ENCODE results near the gene RAD21L1. TPM values are rescaled to one million over a fixed set of nuclear protein-coding genes. Genes with fewer than 3 reads are reported as not detected.
"Not testable (repeated sequence)": the region's sequence is repeated elsewhere in the genome, so short reads cannot be mapped to it uniquely, and the experiment has no call there.

RAD21L1 gene
- total RNA-seq, 2 experiments from 2014 or later: 0.18 TPM; not detected in 1

DNA sequence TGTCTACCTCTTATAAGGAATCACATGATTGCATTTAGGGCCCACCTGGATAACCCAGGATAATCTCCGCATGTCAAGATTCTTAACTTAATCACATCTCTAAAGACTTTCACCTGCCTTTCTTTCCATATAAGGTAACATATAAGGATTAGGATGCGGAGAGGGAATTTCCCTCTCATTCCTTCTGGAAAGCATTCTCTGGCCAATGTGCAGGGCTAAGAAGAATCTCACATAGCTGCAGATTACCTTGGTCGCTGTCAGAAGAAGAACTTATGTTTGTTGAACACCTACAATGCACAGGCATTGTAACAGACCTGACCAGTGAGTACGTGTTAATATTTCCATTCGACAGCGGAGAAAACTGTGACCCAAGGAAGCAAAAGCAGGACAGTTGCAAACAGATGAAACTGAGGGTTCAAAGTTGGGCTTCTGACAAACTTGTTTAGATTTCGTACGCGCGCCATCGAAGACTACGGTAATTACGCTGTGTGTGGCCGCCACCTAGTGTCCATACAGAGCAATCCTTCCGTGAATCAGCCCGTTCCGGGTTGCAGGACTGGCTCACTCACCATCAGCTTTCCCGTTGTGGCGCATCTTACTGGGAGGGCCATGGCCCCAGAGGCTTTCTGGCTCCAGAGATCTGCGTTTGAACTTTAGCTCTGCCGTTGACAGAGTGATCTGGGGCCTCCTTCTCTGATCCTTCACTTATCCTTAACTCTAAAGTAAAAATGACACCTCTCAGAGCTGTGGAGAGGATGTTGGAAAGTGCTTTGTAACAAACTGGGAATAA is 13.0 kb upstream of the RAD21L1 start:
- peaks cover 34% of the 10 kb centered on the region for H3K4me1 Mint-ChIP-seq (ENCODE audit: low read depth)
- ATAC-seq: peak; percentile 95
- CTCF ChIA-PET: interaction anchor here (0.6 to 5.0 kb wide), 33 partner anchors 9 to 409 kb away, joined by 3 to 29 read pairs (median 4); partner anchors contain the start of genes C20orf202, FAM110A, NSFL1C and PSMF1
- no peak overlapping the region for H3K27ac Mint-ChIP-seq
- no peaks in the 10 kb centered on the region for H3K36me3 Mint-ChIP-seq (ENCODE audit: low read depth)
- no peak overlapping the region for H3K4me3 Mint-ChIP-seq
- POLR2A ChIA-PET: interaction anchor here (0.6 to 0.7 kb wide), 2 partner anchors 37 to 223 kb away, joined by 3 read pairs; no protein-coding TSS in a partner anchor
- peak; percentile 84 for DNase-seq
- H3K27me3 Mint-ChIP-seq (ENCODE audit: low read depth): peaks cover 27% of the 10 kb centered on the region
- H3K9me3 Mint-ChIP-seq (ENCODE audit: insufficient read depth): no peaks in the 10 kb centered on the region

GRCh38 chr20:1214838-1215261 is 11.0 kb upstream of the RAD21L1 start:
- H3K27ac Mint-ChIP-seq: no peak overlapping the region
- ChIA-PET CTCF (interaction anchor here (1.0 to 5.0 kb wide), 6 partner anchors 12 to 289 kb away, joined by 3 to 29 read pairs (median 11); partner anchors contain the start of gene RAD21L1), POLR2A (no interaction called here)
- H3K4me3 Mint-ChIP-seq: no peak overlapping the region
- no peak for ATAC-seq
- no peaks in the 10 kb centered on the region for H3K36me3 Mint-ChIP-seq (ENCODE audit: low read depth)
- DNase-seq: no peak
- no peaks in the 10 kb centered on the region for H3K9me3 Mint-ChIP-seq (ENCODE audit: insufficient read depth)
- H3K27me3 Mint-ChIP-seq (ENCODE audit: low read depth): peaks cover 28% of the 10 kb centered on the region
- peaks cover 34% of the 10 kb centered on the region for H3K4me1 Mint-ChIP-seq (ENCODE audit: low read depth)

GRCh38 chr20:1215386-1216170 is 10.3 kb upstream of the RAD21L1 start:
- Mint-ChIP-seq H3K36me3 (ENCODE audit: low read depth) (no peaks in the 10 kb centered on the region), H3K4me1 (ENCODE audit: low read depth) (peaks cover 34% of the 10 kb centered on the region), H3K4me3 (peak overlapping the region; percentile 35), H3K27ac (peak overlapping the region; percentile 82), H3K27me3 (ENCODE audit: low read depth) (peaks cover 28% of the 10 kb centered on the region), H3K9me3 (ENCODE audit: insufficient read depth) (no peaks in the 10 kb centered on the region)
- POLR2A ChIA-PET: no interaction called here
- CTCF ChIA-PET: interaction anchor here (1.5 to 5.0 kb wide), 2 partner anchors 11 to 288 kb away, joined by 4 to 20 read pairs; partner anchors contain the start of gene RAD21L1
- DNase-seq: peak; percentile 45
- peak; percentile 70 for ATAC-seq

GRCh38 chr20:1216527-1217427 is 9.1 kb upstream of the RAD21L1 start:
- H3K9me3 Mint-ChIP-seq (ENCODE audit: insufficient read depth); DNase-seq; H3K27ac Mint-ChIP-seq; POLR2A ChIA-PET; H3K36me3 Mint-ChIP-seq (ENCODE audit: low read depth); H3K4me3 Mint-ChIP-seq; ATAC-seq: not testable (repeated sequence)
- CTCF ChIA-PET: interaction anchor here (0.6 kb wide), 1 partner anchor 9 kb away, joined by 3 read pairs; the partner anchor contains the start of gene RAD21L1
- Mint-ChIP-seq H3K27me3 (ENCODE audit: low read depth) (peaks cover 27% of the 10 kb centered on the region), H3K4me1 (ENCODE audit: low read depth) (peaks cover 34% of the 10 kb centered on the region)

DNA sequence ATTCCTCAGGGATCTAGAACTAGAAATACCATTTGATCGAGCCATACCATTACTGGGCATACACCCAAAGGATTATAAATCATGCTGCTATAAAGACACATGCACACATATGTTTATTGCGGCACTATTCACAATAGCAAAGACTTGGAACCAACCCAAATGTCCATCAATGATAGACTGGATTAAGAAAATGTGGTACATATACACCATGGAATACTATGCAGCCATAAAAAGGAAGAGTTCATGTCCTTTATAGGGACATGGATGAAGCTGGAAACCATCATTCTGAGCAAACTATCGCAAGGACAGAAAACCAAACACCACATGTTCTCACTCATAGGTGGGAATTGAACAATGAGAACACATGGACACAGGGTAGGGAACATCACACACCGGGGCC is 3.1 kb upstream of the RAD21L1 start:
- ATAC-seq; POLR2A ChIA-PET; H3K27ac Mint-ChIP-seq; CTCF ChIA-PET; H3K36me3 Mint-ChIP-seq (ENCODE audit: low read depth); H3K9me3 Mint-ChIP-seq (ENCODE audit: insufficient read depth); DNase-seq; H3K4me3 Mint-ChIP-seq: not testable (repeated sequence)
- Mint-ChIP-seq H3K4me1 (ENCODE audit: low read depth) (peaks cover 11% of the 10 kb centered on the region), H3K27me3 (ENCODE audit: low read depth) (peaks cover 42% of the 10 kb centered on the region)

DNA sequence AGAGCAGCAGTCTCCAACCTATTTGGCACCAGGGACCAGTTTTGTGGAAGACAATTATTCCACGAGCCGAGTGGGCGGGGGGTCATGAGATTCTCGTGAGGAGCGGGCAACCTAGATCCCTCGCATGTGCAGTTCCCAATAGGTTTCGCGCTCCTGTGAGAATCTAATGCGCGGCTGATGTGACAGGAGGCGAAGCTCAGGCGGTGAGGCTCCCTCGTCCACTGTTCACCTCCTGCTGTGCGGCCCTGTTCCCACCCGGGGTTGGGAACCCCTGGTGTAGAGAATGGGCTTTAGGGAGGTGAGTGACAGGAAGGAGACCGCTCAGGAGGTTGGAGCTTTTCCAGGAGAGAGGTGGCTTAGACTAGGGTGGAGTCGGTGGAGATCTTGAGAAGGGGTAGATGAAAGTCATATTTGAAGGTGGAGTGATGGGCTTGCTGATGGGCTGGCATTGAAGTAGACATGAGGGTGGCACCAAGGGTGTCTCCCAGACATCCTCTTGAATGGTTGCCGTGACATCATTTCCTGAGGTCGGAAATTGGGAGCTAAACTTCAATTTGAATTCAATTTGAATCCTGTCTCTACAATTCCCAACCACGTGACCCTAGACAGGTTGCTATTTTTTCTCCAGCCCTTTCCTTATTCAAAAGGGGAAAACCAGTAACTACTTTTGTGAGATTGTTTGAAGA is 1.5 kb upstream of the RAD21L1 start:
- no peaks in the 10 kb centered on the region for H3K36me3 Mint-ChIP-seq (ENCODE audit: low read depth)
- ChIA-PET POLR2A (no interaction called here), CTCF (no interaction called here)
- no peaks in the 10 kb centered on the region for H3K9me3 Mint-ChIP-seq (ENCODE audit: insufficient read depth)
- ATAC-seq (no peak), DNase-seq (no peak)
- H3K27ac Mint-ChIP-seq: no peak overlapping the region
- H3K27me3 Mint-ChIP-seq (ENCODE audit: low read depth): peaks cover 38% of the 10 kb centered on the region
- H3K4me3 Mint-ChIP-seq: peak overlapping the region; percentile 1
- H3K4me1 Mint-ChIP-seq (ENCODE audit: low read depth): peaks cover 11% of the 10 kb centered on the region

DNA sequence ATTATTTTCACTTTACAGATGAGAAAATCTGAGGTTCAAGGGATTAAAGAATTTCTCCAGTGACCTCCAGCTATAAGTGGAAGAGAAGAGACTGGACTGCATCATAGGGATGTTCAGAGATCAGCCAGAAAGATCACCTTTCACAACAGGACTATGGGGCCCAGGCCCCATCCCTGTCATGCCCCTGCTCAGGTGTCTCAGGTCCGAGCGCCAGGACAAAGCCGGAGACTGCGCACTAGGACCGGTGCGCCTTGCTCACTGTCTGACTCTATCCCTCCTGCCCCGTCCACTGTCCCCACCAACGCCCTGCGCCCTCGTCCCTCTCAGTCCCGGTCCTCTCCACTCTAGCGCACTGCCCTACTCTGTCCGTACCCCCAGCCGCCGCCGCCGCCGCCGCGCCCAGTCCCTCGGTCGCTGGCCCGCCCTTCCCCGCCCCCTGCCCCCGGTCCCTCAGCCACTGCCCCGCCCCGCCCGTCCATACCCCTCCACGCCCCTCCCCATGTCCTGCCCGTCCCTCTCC is 521 bp upstream of the RAD21L1 start:
- POLR2A ChIA-PET: interaction anchor here (0.6 kb wide), 1 partner anchor 76 kb away, joined by 3 read pairs; no protein-coding TSS in a partner anchor
- Mint-ChIP-seq H3K4me1 (ENCODE audit: low read depth) (peaks cover 11% of the 10 kb centered on the region), H3K27me3 (ENCODE audit: low read depth) (peaks cover 40% of the 10 kb centered on the region), H3K27ac (no peak overlapping the region), H3K36me3 (ENCODE audit: low read depth) (no peaks in the 10 kb centered on the region), H3K9me3 (ENCODE audit: insufficient read depth) (no peaks in the 10 kb centered on the region), H3K4me3 (peak overlapping the region; percentile 64)
- CTCF ChIA-PET: interaction anchor here (1.0 to 4.0 kb wide), 2 partner anchors 12 to 213 kb away, joined by 3 to 20 read pairs; no protein-coding TSS in a partner anchor
- ATAC-seq (peak; percentile 67), DNase-seq (no peak)

DNA sequence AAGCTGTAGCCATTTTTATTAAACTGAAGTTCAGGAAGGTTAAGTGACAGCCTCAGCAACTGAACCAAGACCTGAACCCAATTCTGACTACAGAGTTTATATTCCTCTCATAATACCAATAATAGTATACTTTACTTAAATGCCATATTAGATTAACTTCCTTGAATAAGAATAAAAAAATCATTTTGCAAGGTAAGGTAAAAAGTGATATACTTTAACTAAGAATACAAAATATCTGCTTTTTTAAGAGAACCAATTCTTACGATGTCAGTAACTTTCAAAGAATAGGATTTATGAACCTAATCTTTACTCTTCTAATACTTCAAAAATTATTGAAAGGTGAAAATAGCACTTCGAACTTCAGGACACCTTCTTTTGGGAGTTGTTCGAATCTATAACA is 3.7 kb downstream of the RAD21L1 start:
- ChIA-PET CTCF (interaction anchor here (0.9 kb wide), 1 partner anchor 25 kb away, joined by 3 read pairs; no protein-coding TSS in a partner anchor), POLR2A (no interaction called here)
- Mint-ChIP-seq H3K36me3 (ENCODE audit: low read depth) (no peaks in the 10 kb centered on the region), H3K27ac (no peak overlapping the region), H3K9me3 (ENCODE audit: insufficient read depth) (no peaks in the 10 kb centered on the region), H3K27me3 (ENCODE audit: low read depth) (peaks cover 31% of the 10 kb centered on the region), H3K4me3 (no peak overlapping the region), H3K4me1 (ENCODE audit: low read depth) (peaks cover 16% of the 10 kb centered on the region)
- no peak for DNase-seq
- ATAC-seq: no peak

GRCh38 chr20:1232286-1233111 is 6.7 kb downstream of the RAD21L1 start:
- CTCF ChIA-PET: no interaction called here
- Mint-ChIP-seq H3K9me3 (ENCODE audit: insufficient read depth) (no peaks in the 10 kb centered on the region), H3K4me1 (ENCODE audit: low read depth) (peaks cover 11% of the 10 kb centered on the region), H3K27me3 (ENCODE audit: low read depth) (peaks cover 19% of the 10 kb centered on the region), H3K4me3 (no peak overlapping the region), H3K27ac (no peak overlapping the region), H3K36me3 (ENCODE audit: low read depth) (no peaks in the 10 kb centered on the region)
- ATAC-seq: no peak
- DNase-seq: no peak
- POLR2A ChIA-PET: no interaction called here

- Mint-ChIP-seq H3K4me3 (no peak overlapping the region), H3K9me3 (ENCODE audit: insufficient read depth) (no peaks in the 10 kb centered on the region), H3K36me3 (ENCODE audit: low read depth) (no peaks in the 10 kb centered on the region), H3K27ac (no peak overlapping the region), H3K27me3 (ENCODE audit: low read depth) (peaks cover 18% of the 10 kb centered on the region), H3K4me1 (ENCODE audit: low read depth) (peaks cover 9% of the 10 kb centered on the region)
- no peak for ATAC-seq
- no peak for DNase-seq
- POLR2A ChIA-PET: interaction anchor here (1.0 kb wide), 1 partner anchor 33 kb away, joined by 3 read pairs; no protein-coding TSS in a partner anchor
- CTCF ChIA-PET: interaction anchor here (1.4 kb wide), 1 partner anchor 13 kb away, joined by 5 read pairs; no protein-coding TSS in a partner anchor
Measured at GRCh38 chr20:1240549-1240948, 14.7 kb downstream of the RAD21L1 start.
